Dedifferentiated amniotic fluid mesenchymal stem cell (primary cell): ENCODE measurements around the gene SCYL1.
"Not testable (repeated sequence)": the region's sequence is repeated elsewhere in the genome, so short reads cannot be mapped to it uniquely, and the experiment has no call there.

ENCODE experiments used
- DNase-seq: peaks from one replicate; pipeline ENCODE4 v3.0.0-alpha.2; 2016; ENCODE audit errors: extremely low spot score

Gene SCYL1

GRCh38 chr11:65553301-65554001, 28.6 kb downstream of the SCYL1 start:
- DNase-seq, result no peak

GRCh38 chr11:65554057-65554818, 29.4 kb downstream of the SCYL1 start:
- DNase-seq, result no peak

GRCh38 chr11:65554842-65555430, 30.1 kb downstream of the SCYL1 start:
- no peak for DNase-seq

- DNase-seq, result peak; percentile 50
Observed at GRCh38 chr11:65555693-65556231, 30.9 kb downstream of the SCYL1 start.

- no peak for DNase-seq
Observed at GRCh38 chr11:65556470-65557279, 31.8 kb downstream of the SCYL1 start.

GRCh38 chr11:65557280-65558001, 32.6 kb downstream of the SCYL1 start:
- DNase-seq, result no peak

GRCh38 chr11:65558002-65558929, 33.4 kb downstream of the SCYL1 start, which contains the start of gene LTBP3:
LTBP3 (minus strand) TSS chr11:65558359; CDS start chr11:65557959, 400 bp downstream.
- DNase-seq, result peak; percentile 62

GRCh38 chr11:65558930-65559509, 34.1 kb downstream of the SCYL1 start:
- DNase-seq, result no peak

- no peak for DNase-seq
Observed at GRCh38 chr11:65559535-65559934, 34.7 kb downstream of the SCYL1 start.

GRCh38 chr11:65559951-65560537, 35.2 kb downstream of the SCYL1 start:
- no peak for DNase-seq

- DNase-seq, result no peak
Observed at GRCh38 chr11:65560555-65561418, 35.9 kb downstream of the SCYL1 start.

GRCh38 chr11:65562020-65562419, 37.1 kb downstream of the SCYL1 start:
- no peak for DNase-seq

- no peak for DNase-seq
Observed at GRCh38 chr11:65562788-65563187, 37.9 kb downstream of the SCYL1 start.

- DNase-seq, result no peak
Observed at GRCh38 chr11:65563601-65564000, 38.7 kb downstream of the SCYL1 start.

GRCh38 chr11:65564879-65565559, 40.1 kb downstream of the SCYL1 start:
- not testable (repeated sequence) for DNase-seq

- no peak for DNase-seq
Observed at GRCh38 chr11:65565624-65566453, 41.0 kb downstream of the SCYL1 start.
